H54 (cell line): ENCODE measurements around the gene MRPL43.
"Not testable (repeated sequence)": the region's sequence is repeated elsewhere in the genome, so short reads cannot be mapped to it uniquely, and the experiment has no call there.

Source experiments
- DNase-seq: peaks from one replicate; pipeline ENCODE4 v3.0.0; 2011; ENCODE audit warnings: low spot score, mixed read lengths; ENCODE audit not compliant: insufficient read length
- FAIRE-seq: peaks from 3 replicates; lab custom pipeline; 2011; peaks lifted over from hg19 to GRCh38; lab: Jason Lieb, UNC
- POLR2A ChIP-seq: IDR thresholded peaks from 2 replicates; pipeline ENCODE4 v1.6.1; 2011; ENCODE audit warnings: low read depth, mild to moderate bottlenecking, low read length

Gene MRPL43

DNA sequence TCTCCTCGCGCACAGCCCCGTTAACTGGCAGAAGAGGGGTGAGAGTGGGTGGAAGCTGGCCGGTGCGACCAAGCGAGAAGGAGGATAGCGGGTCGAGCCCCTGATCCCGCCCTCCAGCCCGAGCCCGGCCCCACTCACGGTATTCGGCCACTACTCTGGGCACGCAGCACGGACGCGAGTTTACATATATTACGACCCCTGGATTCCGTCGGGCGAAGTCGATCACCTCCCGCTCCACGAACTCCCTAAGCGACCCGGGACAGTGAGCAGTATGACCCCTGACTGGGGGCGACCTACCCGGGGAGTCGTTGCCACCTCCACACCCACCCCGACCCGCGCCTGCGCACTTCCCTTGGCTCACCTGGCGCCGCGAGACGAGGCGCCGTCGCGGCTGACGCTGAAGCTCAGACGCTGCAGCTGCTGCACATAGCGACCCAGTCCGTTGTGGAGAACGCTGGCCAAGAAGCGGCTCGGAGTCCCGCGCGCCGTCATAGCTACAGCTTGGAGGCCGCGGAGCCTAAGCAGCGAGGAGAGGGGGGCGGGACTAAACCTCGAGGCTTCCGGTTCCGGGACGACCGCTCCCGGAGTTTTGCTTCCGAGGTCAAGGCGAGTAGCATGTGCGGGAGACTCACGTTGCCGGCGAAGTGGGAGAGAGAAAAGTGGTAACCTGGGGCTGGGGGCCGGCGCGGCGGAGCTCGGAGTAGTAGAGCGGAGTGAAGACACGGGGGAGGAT lies at the start of gene MRPL43, which contains the start of gene TWNK:
TSS of gene MRPL43 (minus strand) at position 546 of the 733 bp plus-strand sequence. CDS start at position 492, 54 bp downstream.
TSS of gene TWNK (plus strand) at position 592 of the 733 bp plus-strand sequence. CDS start 668 bp downstream, outside the sequence.
- TF ChIP-seq POLR2A, result peak; percentile 57
- DNase-seq (peak; percentile 81), FAIRE-seq (no peak)

DNA sequence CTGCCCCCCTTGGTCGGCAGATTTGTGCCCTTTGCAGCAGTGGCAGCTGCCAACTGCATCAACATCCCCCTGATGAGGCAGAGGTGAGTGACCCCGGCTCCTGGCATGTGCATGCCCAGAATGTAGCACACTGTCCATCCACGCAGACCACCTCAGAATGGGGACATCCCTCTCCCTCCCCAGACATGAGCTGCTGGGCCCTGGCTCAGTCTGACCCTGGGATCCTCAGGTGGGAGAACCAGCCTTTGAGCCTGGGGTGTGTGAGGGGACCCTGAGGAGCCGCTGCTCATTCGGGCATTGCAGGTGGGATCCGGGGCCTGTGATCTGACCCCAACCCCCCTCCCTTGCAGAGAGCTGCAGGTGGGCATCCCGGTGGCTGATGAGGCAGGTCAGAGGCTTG lies 49.4 kb upstream of the MRPL43 start:
- no peak for TF ChIP-seq POLR2A
- FAIRE-seq (no peak), DNase-seq (no peak)

DNA sequence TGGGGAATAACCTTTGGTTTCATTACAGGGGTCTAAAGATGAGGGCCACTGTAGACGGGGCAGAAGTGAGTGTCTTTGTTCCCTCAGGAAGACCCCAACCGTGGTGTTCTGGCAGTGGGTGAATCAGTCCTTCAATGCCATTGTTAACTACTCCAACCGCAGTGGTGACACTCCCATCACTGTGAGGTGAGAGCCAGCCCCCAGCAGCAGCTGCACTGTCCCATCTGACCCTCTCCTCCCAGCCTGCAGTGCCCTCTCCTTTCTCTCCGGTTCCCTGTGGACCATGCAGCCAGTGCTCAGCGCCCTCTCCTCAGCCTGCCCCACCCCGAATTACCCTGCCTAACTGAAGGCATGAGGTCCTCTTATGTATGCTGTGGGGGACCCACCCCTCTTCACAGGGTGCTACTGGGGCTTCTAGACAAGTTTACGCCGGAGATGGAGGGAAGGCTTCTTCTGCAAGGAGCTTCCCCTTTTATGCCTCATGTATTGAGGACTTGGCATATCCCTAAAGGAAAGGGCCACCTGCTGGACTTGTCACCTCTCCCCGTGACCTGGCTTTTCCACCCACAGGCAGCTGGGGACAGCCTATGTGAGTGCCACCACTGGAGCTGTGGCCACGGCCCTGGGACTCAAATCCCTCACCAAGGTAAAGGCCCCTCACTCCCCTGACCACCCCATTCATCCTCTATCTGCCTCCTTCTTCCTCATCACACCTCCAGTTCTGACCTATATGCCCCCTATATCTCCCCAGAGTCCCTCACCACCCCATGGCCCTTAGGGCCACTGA lies 48.8 kb upstream of the MRPL43 start:
- no peak for FAIRE-seq
- no peak for DNase-seq
- TF ChIP-seq POLR2A, result no peak

DNA sequence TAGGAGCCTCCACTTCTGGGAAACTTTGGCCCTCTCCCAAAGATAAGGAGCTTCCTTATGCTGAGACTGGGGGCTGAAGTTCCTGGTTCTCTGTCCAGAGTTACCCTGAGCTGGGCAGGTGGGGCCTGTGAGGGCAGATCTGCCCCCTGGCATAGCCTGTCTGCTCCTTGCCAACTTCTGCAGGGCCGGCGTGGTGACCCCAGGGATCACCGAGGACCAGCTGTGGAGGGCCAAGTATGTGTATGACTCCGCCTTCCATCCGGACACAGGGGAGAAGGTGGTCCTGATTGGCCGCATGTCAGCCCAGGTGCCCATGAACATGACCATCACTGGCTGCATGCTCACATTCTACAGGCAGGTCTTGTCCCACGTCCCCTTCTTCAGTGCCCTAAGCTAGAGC lies 48.0 kb upstream of the MRPL43 start:
- no peak for TF ChIP-seq POLR2A
- no peak for FAIRE-seq
- DNase-seq, result no peak

DNA sequence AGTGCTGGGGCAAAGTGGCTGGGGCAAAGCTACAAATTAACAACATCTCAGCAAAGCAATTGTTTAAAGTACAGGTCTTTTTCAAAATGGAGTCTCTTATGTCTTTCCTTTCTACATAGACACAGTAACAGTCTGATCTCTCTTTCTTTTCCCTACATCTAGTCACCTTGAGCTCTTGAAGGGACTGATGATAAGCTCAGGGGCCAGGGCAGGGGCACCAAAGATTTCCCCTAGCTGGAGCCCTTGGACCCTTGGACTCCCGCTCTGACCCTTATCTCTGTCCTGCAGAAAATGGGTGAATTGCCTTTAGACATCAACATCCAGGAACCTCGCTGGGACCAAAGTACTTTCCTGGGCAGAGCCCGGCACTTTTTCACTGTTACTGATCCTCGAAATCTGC lies 47.1 kb upstream of the MRPL43 start:
- not testable (repeated sequence) for FAIRE-seq, DNase-seq

DNA sequence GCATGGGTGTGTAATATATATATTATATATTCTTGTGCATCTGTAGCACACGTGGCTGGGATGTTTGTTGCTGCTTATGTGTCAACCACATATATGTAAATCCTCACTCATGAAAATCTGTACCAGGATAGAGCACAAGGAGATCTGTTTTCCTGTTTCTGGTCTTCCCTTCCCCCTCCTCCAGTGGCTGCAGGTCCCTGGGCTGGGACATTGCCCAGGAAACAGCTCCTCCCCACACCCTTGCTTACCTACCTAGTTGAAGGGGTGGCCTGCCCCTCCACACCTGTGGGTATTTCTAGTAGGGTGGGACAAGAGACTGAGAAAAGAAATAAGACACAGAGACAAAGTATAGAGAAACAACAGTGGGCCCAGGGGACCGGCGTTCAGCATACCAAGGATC lies 46.0 kb upstream of the MRPL43 start:
- DNase-seq, result no peak
- no peak for TF ChIP-seq POLR2A
- no peak for FAIRE-seq

DNA sequence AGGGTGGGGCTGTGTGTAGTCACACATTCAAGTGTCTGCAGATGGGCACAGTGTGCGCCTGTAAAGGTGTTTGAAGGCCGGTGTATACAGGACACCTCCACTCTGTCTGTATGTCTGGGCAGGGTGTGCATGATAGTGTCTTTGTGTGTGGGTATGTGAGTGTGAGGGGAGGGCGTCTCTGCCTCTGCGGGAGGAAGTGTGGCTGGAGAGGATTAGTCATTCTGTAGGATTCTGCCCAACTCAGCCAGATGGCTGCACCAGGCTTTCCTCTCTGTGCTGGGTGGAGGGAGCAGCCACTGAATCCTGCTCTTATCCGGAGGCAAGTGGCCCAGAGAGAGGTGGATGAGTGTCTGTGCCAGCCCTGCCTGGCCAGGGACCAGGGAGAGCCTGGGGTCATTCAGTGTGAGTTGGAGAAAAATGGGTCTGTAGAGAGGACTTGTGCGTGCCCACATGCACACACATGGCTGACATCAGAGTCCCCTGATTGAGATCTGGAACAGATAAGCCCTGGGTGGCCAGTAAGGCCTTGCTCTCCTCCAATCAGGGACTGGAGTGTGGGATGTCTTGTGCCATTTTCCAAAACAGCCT lies 45.4 kb upstream of the MRPL43 start:
- FAIRE-seq (peak; percentile 27), DNase-seq (peak; percentile 80)
- peak; percentile 31 for TF ChIP-seq POLR2A

DNA sequence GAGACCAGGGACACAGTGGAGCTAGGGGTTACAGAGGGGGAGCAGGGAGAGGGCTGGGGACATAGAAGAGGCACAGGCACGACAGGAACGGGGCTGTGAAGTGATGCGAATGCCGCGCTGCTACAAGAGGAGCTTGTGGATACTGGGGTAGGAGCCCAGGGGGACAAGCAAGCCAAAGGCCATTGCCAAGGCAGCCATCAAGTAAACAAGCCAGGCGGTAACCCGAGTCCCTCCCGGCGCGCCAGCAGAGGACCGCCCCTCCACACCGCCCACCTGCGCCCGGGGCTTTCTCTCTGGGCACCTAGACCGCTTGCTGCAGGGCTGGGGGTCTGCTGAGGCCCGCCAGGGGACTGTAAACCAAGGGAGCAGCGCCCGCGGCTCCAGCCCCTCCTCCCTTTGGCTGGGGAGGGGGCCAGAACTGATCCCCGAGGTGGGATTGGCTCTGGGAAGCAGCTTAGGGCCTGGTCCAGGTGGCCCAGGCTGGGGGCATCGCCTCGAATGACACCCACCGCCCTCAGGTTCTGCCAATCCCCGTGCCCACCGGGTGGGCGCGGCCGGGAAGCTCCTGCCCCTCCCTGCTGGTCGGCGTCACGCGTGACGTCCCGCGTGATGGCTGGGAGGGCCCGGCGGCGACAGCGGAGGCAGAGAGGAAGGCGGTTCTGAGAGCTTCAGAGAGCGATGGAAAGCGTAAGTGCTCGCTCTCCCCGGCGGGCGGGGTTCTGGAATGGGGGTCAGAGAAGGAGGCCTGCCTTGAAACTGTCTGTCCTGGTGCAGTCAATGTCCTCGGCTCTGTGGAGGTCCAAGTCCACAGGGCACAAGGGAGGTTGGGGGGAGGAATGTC lies 44.7 kb upstream of the MRPL43 start:
- TF ChIP-seq POLR2A, result peak; percentile 74
- FAIRE-seq, result no peak
- DNase-seq, result no peak

DNA sequence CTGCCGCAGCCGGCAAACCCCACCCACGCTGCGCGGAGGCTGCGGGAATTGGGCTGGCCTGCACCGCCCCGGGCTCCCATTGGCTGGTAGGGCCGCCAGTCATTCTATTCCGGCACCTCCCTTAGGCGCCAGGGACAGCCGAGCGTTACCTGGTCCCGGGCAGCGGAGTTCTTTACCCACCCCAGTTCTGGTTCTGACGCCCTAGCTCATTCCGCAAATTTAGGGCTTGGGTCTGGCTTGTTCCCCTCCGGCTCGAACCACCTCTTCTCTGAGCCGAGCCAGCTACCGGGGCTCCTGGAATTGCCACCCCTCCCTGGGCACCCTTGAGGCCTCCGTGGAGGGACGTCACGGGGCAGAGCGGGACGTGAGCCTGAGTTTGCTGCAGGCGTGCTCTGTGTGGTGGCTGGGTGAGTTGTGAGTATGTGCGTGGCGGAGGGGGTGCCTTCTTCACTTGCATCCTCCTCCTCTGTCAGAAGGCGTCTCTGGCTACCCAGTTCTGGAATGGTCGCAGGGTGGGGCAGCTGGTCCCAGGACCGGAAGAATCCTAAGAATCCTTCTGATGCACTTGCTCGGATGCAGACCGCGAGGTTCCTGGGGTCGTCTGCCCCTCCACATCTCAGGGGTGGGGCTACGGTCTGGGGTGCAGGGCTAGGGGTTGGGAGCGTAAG lies 44.0 kb upstream of the MRPL43 start, which contains the start of the genes PDZD7 and SFXN3:
TSS of gene PDZD7 (minus strand) at position 2 of the 668 bp plus-strand sequence. CDS start 910 bp downstream, outside the sequence.
TSS of gene SFXN3 (plus strand) at position 107 of the 668 bp plus-strand sequence. CDS start 3,461 bp downstream, outside the sequence.
- DNase-seq (peak; percentile 87), FAIRE-seq (no peak)
- no peak; the same call in 1 of the 2 replicates for TF ChIP-seq POLR2A

DNA sequence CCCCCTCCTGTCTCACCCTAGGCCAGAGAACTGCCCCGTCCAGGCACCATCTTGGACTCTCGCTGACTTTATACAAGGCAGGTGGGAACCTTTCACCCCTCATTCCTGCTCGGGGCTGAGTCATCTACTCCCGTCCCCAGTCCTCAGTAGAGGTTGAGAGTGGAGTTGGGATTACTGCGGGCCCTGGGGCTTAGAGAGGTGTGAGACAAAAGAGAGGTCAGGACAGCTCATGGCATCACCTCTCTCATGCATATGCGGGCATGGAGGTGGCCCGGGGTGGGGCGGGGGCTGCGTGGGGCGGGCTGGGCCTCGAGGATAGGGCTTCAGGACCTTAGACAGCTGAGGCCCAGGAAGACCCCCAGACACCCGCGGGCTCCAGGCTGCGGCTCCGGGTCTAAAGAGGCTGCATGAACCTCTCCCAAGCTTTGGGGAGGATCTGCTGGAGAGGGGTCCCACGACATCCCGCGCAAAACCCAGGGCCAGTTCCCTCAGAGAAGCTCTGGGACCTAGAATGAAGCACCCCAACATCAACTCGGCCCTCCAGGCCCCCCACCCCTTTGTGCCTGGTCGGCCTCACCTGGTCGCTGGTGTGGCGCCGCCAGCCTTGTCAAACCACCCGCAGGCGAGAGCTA lies 43.3 kb upstream of the MRPL43 start:
- no peak for DNase-seq
- no peak for FAIRE-seq
- TF ChIP-seq POLR2A, result no peak; the same call in 1 of the 2 replicates

DNA sequence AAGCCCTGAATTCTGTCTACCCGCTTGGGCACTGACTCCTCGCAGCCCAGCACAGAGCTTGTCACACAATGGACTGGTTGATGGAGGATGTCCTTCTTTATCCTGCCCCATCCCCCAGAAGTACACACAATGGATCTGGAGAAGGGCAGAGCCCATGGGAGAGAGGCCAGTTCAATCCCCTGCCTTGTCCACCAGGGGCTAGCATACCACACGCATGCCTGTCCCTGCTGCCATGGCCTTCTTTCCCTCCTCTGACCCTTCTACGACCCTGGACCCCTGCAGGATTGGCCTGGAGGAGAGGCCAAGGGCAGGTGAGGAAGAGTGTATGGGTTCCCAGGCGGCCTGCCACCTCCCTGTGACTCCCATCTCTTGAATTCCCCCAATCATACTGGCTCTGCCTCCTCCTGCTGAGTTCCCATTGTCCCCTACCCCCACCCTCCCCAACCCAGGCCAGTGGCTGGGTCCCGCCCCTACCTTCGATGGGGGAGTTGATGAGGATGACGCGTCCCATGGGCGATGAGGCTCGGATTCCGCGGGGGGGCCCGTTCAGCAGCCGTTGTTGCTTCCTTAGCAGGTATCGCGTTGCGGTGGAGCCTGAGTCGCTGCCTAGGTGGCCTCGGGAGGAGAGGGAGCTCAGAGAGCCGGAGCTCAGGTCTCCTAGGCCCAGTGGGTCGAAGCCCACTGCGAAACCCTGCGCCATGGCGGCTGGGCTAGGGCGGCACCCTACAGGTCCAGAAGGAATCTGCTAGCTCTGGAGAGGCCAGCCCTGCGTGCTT lies 42.4 kb upstream of the MRPL43 start:
- FAIRE-seq (no peak), DNase-seq (no peak)
- no peak for TF ChIP-seq POLR2A
